ENCODE measurements around the gene RALGAPA2.

DNA sequence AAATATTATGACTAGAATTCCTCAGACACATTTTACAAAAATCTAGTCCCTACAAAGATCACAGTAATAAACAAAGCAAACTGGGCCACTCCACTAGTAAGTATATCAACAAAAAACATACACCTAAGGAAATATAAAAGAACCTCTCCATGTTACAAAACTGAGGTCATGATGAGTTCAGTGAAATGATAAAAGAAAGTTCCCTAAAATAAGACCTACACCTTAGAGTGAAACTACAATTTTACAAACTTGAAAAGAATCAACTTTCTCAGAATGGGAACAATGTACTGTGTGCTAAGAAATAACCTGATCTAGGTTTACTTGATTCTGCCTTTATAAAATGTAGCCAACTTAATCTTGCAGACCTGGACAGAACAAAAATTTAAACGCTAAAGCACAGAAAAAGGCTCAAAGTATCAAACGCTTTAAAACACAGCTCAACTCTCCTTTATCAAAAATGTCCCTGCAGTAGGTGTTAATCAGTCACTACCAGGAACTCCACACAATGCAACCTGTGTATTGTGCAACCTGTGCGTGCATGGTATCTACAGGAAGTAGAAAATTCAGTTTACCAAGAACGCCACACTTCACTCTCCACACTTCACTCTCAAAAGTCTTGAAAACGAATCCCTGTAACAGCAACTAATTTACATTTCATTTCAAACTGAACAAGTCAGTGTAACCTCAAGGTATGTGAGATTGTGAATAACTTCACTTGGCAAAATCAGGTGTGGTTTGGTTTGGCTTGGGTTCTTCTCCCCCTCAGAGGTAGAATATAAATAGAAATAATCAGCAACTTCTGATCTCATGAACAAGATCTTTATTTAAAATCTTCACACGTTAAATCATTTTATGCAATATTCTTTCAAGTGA, 1.8 kb downstream of the RALGAPA2 start:
- TF ChIP-seq, protein P1, sequence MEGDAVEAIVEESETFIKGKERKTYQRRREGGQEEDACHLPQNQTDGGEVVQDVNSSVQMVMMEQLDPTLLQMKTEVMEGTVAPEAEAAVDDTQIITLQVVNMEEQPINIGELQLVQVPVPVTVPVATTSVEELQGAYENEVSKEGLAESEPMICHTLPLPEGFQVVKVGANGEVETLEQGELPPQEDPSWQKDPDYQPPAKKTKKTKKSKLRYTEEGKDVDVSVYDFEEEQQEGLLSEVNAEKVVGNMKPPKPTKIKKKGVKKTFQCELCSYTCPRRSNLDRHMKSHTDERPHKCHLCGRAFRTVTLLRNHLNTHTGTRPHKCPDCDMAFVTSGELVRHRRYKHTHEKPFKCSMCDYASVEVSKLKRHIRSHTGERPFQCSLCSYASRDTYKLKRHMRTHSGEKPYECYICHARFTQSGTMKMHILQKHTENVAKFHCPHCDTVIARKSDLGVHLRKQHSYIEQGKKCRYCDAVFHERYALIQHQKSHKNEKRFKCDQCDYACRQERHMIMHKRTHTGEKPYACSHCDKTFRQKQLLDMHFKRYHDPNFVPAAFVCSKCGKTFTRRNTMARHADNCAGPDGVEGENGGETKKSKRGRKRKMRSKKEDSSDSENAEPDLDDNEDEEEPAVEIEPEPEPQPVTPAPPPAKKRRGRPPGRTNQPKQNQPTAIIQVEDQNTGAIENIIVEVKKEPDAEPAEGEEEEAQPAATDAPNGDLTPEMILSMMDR (conservative IDR thresholded peaks at IDR 0.05; ENCODE audit: low read length): no peak
- TF ChIP-seq EZH2phosphoT487 (IDR thresholded peaks at IDR 0.05; ENCODE audit: borderline replicate concordance): no peak
